Activated gamma-delta T cell (primary cell): ENCODE measurements around the gene SLC25A51.

Experiments
- DNase-seq: peaks from one replicate; lab custom pipeline; 2025; lab: John Stamatoyannopoulos, UW

SLC25A51 gene

DNA sequence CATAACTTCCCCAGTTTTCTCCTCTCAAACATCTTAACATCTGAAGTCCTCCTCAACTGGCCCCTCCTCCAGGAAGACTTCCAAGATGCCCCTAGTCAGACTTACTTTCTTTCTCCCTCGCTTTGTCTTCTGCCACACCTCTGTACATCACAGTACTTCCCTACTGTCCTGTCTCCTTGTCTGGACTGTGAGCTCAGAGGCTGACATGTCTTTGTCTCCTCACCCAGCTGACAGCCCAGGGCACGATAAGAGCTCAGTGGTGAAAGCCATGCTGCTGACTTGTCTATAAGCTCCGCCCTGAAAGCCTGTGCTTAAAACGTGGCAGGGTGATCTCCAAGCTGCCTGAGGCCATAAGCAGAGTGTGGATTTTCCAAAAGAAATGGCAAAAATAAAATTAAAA lies 33.0 kb upstream of the SLC25A51 start:
- no peak for DNase-seq

DNA sequence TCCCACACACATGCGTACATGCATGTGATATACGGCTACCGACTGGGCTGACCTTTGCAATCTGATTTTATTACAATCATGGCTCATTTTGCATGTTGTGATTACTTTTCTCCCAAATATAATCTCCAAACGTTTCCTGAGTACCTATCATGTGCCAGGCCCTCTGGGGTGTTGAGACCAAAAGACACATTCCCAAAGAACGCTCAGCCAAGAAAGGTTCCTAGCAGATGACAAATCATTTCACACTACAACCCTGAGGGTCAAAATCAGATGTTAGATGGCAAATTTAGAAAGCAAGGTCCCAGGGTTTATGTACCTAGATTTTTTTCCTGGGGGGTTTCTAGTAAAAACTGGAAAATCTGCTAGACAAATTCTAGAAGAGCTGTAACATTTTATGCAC lies 32.4 kb upstream of the SLC25A51 start:
- no peak for DNase-seq

DNA sequence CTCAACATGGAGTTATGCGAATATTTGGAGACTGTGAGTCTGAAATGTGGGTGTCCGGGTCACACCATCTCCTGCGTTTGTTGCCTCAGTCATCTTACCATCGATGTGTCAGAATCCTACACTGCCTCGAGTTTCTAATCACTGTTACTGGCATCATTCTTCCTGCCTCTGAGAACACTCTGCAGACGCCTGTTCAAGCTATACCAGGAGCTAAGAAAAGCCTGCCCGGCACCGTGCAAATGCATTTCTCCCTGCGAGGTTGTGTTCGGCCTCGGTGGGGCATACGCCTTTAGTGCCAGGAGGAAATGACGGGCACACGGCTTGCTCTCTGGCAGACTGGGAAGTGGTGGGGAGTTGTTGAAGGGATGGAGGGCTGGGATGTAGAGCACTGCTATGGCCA lies 31.2 kb upstream of the SLC25A51 start:
- DNase-seq, result no peak

DNA sequence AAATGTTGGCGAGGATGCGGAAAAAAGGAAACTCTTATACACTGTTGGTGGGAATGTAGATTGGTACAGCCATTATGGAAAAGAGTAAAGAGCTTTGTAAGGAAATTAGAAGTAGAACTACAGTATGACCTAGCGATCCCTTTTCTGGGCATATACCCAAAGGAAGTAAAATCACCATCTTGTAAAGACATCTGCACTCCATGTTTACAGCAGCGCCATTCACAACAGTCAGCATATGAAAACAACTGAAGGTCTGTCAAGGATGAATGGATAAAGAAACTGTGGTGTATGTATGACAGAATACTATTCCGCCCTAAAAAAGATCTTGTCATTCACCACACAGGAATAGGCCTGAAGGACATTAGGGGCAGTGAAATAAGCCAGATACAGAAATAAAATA lies 27.7 kb upstream of the SLC25A51 start:
- no peak for DNase-seq

DNA sequence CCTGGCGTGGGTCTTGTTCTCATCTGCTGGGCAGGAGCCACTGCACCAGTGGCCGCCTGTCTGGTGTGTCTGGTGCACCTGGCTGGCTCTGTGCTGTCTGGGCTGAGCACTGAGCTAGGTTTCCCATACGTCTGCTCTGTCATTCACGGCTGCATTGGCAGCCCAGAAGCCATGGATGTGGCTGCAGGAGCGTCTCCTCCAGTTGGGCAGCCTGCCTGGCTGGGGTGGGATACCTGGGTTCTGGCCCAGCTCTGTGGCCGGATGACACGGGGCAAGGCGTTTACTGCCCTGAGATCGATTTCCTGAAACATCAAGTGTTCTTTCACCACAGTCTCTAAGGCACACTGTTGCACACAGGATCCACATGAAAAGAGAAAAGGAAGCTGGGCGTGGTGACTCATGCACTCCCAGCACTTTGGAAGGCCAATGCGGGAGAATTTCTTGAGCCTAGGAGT lies 25.5 kb upstream of the SLC25A51 start:
- no peak for DNase-seq

DNA sequence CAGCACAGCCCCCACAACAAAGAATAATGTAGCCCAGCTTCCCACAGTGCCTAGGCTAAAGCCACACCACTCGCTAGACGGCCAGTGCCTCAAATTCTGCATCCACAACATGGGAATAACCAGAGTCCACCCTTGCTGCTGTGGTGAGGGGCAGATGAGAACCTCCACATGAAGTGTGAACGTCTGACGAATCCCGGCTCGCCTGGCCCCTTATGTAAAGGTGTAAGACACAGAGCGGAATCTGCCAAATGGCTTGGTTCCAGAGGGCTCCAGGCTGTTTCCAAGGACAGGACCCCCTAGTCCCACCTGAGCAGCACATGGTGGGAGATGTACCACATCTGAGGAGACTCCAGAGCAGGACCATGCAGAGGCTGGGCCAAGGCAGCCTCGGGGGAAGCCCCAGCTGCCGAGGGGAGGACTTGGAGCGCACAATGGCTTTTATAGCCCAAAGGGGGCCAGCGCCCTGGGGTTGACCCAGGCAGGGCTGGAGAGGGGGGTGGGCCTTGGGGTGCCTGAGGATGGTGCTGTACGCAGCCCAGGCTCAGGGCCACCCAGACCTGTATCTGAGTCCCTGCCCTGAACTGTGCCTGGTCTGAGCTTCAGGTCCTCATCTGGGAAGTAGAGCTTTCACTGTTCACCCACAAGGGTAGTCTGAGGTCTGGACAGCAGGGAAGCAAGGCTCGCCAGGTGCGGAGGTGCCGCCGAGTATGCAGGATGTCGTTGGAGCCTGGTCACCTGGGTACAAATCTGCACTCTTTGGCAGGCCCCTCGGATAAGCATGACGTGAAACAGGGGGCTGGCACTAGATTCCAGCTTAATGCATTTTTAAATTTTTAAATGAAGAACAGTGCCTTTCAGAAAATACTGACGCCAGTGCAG lies 24.9 kb upstream of the SLC25A51 start:
- no peak for DNase-seq

DNA sequence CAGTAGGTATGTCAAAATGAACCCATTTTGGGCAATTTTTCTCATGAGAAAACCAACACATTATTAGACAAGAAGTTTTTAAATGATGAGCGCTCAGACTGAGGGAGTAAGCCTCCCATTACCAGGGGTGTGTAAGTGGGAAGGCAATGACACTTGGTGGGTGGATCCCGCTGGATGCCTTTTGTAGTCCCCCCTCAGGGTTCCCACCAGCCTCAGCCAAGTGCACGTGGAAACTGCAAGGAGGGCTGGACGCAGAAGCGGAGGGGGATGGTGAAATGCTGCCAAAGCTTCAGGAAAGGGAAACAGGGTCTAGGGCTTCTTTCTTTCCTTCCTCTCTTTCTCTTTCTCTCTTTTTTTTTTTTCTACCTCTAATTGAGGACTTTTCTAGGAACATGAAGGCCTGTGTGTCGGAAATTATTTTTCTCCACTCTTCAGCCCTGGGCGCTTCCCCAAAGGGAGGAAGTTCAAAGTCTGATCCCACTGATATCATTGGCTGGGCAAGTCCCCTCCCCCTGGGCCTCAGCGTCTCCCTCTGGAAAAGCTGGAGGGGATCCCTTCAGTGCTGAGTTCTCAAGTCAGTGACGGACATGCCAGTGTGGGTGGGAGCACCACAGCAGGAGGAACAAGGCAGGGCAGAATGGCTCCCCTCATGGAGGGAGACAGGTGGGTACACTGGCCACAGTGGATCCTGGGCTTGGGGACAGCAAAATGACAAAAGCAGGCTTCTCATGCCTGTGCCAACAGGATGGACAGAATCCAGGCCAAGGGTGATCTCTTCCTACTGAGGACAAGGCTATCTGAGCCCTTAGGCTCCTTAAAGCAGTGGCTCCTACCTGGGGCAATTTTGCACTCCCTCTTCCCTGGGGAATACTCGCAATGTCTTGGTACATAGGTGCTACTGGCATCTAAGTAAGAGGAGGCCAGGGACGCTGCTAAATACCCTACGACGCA lies 23.9 kb upstream of the SLC25A51 start:
- no peak for DNase-seq

DNA sequence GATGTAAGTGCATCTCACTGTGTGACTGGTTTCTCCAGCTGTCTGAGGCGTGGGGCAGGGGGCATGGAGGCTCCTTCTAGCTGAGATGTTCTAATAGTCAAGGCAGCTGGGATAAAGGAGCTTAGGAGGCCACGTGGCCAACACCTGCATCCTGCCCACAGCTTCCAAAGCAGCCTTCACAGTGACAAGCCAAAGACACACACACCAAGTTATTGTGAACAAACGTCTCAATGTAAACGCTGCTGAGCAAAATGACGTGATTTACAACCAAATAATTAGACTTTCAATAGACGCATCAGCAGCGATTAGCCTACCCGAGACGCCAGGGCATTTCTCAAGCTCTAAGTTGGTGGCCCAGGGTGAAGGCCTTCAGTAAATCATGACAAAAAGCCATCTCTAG lies 23.2 kb upstream of the SLC25A51 start:
- no peak for DNase-seq

DNA sequence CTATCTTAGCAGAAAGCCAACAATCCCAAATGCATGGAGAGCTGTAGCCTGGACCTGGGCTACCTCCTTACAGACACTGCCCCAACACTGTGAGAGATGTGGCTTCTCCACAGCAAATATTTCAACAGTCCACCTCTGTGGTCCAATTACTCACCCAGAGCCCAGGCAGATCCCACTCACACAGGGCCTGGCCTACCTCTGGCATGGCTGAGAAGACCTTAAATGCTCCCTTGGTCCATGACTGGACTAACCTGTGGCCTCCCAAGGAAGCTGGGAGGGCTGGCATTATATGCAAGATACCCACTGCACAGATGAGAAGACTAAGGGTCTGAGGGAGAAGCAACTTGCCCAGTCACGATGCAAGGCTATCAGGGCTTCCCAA lies 22.8 kb upstream of the SLC25A51 start:
- DNase-seq, result no peak

DNA sequence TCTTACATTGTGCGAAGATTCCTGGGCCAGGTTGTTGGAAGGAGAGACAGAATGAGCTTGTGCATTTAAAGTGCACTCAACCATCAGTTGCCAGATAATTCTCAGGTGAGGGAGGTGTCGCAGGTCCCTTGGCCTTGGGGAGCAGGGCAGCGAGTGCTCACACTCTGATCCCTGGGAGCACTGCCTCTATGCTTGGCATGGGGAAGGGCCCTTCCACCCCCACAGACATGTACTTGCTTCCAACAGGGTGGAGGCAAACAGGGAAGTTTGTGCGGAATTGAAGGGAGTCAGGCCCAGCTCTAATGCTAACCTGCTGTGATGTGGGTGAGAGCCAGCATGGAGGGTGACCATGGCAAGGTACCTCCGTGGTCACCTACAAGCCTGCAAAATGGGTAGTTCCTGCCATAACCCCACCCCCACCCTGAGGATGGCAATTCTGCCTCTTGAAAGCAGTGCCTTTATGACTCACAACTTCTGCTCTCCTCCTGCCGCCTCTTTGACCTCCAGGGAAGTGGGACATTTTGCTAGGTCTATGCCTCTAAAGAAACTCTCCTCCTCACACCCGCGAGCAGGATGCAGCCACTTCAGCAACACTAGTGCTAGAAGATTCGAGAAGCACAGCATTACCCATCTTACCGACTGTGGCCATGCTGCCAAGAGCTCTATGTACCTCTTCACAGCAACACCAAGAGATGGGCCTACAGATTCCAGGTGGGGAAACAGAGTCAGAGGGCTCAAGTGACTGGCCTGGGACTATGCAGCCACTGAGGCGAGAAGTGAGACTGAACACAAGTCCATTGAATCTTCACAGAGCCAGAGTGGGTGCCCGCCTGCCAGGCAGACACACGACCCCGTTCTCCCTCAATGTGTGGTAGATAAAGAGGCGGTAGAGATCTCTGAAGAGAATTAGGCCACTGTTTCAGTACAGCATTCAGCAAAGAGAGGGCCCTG lies 22.1 kb upstream of the SLC25A51 start:
- DNase-seq, result no peak

DNA sequence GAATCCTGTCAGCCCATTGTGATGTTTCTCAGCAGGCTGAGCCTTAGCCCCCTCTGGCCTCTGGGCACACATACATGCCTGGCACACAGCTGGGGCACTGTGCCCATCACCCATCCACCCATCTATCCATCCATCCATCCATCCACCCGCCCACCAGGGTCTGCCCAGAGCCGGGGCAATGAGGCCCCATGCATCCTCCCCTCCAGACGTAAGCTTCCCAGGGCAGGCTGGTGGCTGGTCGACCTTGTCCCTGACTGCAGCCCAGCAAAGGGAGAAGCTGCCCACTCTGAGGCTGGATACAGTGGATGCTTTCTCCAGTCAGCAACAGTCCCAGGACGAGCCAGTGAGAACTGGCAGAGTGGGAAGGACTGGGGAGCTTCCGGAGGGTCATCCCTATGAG lies 21.1 kb upstream of the SLC25A51 start:
- no peak for DNase-seq

DNA sequence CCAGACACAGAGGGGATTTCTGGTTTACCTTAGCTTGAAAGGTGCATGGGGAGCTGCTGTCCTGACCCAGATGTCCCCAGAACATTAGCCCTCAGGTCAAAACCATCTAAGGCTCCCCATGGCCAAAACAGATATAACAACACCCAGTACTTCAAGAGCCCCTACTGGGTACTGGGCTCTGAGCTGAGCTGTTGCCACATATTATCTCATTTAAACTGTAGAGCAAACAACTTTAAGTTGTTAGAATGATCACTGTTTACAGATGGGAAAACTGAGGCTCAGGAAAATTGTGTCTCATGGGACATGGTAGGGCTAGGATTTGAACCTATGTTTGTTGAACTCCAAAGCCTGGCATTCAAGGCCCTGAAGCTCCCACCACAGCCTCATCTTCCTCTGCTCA lies 20.6 kb upstream of the SLC25A51 start:
- no peak for DNase-seq

DNA sequence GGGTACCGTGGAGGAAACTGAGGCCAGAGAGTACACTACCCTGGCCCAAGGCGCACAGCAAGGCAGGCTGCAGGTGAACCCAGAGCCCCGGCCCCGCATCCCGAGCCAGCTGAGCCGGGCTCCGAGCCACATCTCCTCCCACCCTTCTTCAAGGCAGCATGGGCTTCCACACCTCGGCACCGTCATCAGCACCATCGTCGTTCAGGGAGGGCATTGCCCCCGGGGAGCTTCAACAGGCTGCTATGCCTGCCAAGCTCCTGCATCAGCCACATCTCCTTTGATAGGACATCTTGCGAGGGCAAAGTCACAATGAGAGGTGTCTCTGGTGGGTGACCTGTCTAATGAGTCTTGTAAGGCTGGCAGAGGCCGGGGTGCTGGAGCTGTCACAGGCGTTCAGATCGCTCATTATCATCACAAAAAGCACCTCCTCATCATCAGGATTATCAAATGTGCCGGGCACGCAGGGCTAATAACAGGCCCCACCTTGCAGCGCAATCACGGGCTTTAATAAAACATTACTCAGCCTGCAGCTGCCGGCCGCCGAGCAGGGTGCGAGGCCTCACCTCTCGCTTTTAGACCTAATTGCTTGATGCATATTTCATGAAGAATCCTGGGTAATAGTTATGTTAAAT lies 20.0 kb upstream of the SLC25A51 start:
- no peak for DNase-seq

DNA sequence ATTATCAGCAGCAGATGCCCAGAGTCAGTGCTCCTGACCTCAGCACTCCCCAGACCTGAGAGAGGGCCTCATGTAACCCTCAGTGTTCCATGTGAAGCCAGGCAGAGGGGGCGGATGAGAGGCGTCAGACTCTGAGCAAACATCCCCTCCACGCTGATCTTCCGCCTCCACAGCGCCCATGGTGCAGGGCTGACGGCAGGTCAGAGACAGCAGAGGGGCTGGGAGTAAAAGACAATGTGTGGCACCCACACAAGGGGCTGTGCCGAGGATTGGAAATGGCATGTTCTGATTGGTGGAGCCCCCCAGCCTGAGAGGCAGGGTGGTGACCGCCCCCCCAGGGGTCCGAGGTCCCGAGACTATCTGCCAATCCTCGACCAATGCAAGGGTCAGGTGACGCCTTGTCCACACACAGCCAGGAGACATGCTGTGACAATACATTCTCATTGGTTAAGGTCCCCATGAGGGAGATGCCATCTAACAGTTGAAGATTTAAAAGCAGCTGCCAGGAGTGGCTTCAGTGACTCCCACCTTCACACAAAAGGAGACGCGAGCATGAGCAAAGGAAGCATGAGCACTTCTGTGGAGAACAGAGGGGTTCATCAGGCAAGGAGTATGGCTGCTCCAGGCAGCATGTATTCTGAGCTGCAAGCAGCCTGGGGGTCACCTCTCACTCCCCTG lies 19.3 kb upstream of the SLC25A51 start:
- DNase-seq, result no peak

DNA sequence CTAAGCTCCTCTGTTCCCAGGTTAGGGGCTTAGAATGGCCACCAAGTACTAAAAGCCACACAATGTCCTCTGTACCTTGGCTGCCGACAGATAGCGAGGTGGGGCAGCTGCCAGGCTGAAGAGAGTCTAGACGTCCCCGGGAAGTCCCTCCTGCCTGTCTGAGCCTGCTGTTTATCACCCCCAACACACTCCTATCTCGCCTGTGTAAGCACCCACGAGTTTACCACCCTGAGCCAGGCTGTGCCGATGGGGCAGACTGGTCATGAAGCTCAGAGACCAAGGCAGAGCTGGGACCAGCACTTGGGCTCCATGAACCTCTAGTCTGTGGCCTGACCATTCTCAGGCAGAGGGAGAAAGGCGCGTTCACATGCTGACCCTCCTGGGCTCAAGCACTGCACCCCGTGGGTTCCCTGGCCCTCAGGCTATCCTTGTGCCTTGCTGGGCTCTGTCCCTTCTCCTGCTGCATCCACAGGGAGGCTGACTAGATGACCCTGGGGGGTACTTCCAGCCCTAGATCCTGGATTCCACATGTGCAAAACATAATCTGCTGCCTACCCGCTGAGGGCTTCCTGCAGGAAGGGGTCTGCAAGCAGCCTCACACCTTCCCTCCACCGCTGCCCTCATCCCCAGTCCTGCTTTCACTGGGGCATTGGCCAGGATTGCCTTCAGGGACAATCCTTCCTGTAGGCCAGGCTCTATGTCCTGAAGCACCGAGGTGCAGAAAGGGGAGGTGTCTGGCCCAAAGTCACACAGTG lies 18.6 kb upstream of the SLC25A51 start:
- no peak for DNase-seq

DNA sequence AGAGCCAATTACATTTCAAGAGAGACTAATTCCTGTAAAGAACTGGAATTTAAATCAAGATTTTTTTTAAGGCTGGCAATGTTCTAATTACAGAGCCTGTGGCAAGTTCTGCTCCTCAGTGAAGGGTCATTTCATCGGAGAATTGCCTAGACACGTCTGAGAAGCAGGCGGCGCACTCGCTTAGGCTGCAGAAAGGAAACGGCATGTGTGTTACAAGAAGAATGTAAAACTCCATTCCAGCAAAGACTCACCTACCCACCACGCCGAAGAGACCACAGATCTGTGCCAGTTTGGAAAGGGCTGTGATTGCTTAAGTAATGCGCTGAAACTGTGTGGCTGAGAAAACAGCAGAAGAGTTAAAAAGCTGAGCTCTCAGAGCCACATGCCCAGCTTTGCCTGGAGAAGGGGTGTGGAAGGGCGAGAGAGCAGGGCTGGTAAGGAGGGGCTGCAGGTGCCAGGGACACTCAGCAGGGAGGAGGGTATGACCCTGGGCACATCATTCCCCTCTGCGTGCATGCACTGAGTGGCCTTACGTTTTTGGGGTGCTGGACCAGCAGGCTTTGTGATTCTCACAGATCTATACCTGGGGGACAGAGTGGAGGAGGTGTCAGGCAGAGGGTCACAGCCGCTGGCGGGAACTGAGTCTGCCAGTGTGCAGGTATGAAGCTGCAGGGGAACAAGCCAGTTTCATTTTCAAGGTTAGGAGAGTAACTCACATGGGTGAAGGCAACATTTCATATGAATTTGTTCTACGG lies 17.8 kb upstream of the SLC25A51 start:
- no peak for DNase-seq

DNA sequence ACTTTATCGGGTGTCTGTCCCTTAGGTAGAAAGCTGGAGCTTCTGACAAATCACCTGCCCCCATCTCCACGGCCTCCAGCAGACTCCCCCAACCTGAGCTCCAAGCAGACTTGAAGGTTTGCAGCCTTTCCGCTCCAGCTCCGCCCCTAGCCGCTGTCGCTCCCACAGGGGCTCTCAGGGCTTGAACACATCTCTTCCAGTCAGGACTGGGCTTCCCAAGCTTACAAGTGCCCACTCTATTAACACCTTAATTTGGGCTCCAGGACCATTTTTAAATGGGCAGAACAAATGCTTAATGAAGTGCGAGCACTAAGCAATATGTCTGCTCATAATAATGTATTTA lies 17.2 kb upstream of the SLC25A51 start:
- DNase-seq, result no peak

DNA sequence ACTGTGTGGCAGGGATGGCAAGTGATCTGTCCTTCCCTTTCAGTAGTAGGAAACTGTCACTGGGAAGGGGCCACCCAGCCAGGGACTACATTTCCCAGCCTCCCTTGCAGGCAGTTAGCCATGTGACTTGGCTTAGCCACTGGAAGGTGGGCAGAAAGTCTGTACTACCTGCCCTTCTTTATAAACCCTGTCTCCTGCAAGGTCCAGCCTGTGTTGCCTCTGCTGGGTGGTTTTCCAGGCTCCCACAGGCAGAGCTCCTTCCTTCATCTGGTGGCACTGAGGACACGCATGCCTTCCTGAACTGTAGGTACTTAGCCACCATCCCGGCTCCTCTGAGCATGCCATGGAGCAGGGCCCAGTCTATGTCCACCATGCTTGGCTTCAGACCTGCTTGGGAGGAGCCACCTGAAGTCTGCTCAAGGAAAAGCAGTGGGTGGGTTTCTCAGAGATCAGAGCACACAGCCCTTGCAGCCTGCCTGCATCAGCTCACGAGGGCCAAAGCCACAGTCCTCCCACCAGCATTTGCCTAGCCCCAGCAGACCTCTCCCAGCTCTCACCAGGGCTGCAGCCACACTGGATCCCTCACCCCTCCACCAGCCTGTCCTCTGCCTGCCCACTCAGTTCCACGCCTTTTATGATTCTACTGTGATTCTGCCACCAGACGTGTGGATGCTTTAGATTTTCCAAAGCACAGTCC lies 16.7 kb upstream of the SLC25A51 start:
- no peak for DNase-seq

DNA sequence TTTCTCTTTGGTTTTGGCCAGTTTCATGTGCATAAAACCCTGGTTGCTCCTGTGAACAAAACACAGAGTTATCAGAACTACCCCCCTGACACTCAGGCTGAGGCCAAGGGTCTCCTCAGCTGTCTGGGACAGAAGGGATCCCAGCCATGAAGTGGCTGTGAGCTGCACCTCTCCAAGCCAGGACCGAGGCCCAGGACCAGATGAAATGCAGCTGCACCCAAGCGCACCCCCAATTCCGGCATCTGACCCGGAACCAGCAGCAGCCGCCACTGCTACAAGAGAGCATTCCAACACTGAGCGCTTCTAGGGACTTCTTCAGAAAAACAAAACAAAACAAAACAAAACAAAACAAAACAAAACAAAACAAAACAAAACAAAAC lies 16.0 kb upstream of the SLC25A51 start:
- DNase-seq, result no peak
